IMR-90 (cell line): Measurements from ENCODE around the gene MUSTN1. TPM values are rescaled to one million over a fixed set of nuclear protein-coding genes. Genes with fewer than 3 reads are reported as not detected.

Source experiments
- ATAC-seq: fragments of 200-7000 bp; cut with Tn5 transposase; 2 replicates; pipeline ENCODE4 v1.9.1; 2020; ENCODE audit warnings: low read depth, mild to moderate bottlenecking, moderate library complexity
- BruUV-seq: library from RNA; stranded (reverse); fragments of 400-500 nt; replicated peaks from 2 replicates; lab custom pipeline; 2021; lab: Mats Ljungman, UMichigan
- CTCF ChIA-PET: fragments of 300-600 bp; formaldehyde crosslinking; extraction: SDS; loops from one replicate; lab custom pipeline; 2021; ENCODE audit warnings: antibody characterized with exemption; lab: Yijun Ruan, JAX
- POLR2A ChIA-PET: fragments of 300-600 bp; sonication (Branson Sonifier 250); formaldehyde crosslinking; loops from one replicate; lab custom pipeline; 2022; ENCODE audit warnings: antibody characterized with exemption; ENCODE audit not compliant: unreplicated experiment; lab: Charles Lee
- DNase-seq: peaks from one replicate; pipeline ENCODE4 v3.0.0; 2013
- H2AFZ ChIP-seq: replicated peaks from 2 replicates; pipeline ENCODE3; 2013; ENCODE audit warnings: low read length, mild to moderate bottlenecking; ENCODE audit not compliant: poor library complexity
- H2AK5ac ChIP-seq: 2 replicates; pipeline ENCODE4 v1.6.1; 2013; ENCODE audit warnings: low read depth, low read length, inconsistent platforms
- H2AK9ac ChIP-seq: replicated peaks from 2 replicates; pipeline ENCODE3; 2013; ENCODE audit warnings: mild to moderate bottlenecking, low read depth, low read length, moderate library complexity; ENCODE audit not compliant: poor library complexity
- H2BK120ac ChIP-seq: 2 replicates; pipeline ENCODE4 v1.6.1; 2013; ENCODE audit warnings: low read depth, low read length, inconsistent platforms
- H2BK15ac ChIP-seq: 3 replicates; pipeline ENCODE4 v1.6.1; 2013; ENCODE audit warnings: low read depth, low read length, inconsistent platforms
- H2BK20ac ChIP-seq: 2 replicates; pipeline ENCODE4 v1.6.1; 2013; ENCODE audit warnings: low read depth, mild to moderate bottlenecking, inconsistent platforms, low read length, moderate library complexity
- H2BK5ac ChIP-seq: 2 replicates; pipeline ENCODE4 v1.6.1; 2013; ENCODE audit warnings: mild to moderate bottlenecking, low read depth, low read length, inconsistent platforms; ENCODE audit not compliant: poor library complexity, severe bottlenecking
- H3K14ac ChIP-seq: replicated peaks from 2 replicates; pipeline ENCODE4 v1.6.1; 2013; ENCODE audit warnings: low read depth, low read length, inconsistent platforms
- H3K18ac ChIP-seq: 2 replicates; pipeline ENCODE4 v1.6.1; 2013; ENCODE audit warnings: low read depth, low read length, control low read depth
- H3K23ac ChIP-seq: 2 replicates; pipeline ENCODE4 v1.6.1; 2013; ENCODE audit warnings: low read depth, low read length, inconsistent platforms
- H3K27ac ChIP-seq: 2 replicates; pipeline ENCODE4 v1.5.1; 2013; ENCODE audit warnings: mild to moderate bottlenecking, control low read depth, low read length; ENCODE audit not compliant: insufficient read depth
- H3K27me3 ChIP-seq: 2 replicates; pipeline ENCODE4 v1.6.1; 2013; ENCODE audit warnings: low read length; ENCODE audit not compliant: control insufficient read depth, insufficient read depth
- H3K36me3 ChIP-seq: 2 replicates; pipeline ENCODE4 v1.6.1; 2013; ENCODE audit warnings: low read length, mixed read lengths; ENCODE audit not compliant: control insufficient read depth, insufficient read depth
- H3K4ac ChIP-seq: 2 replicates; pipeline ENCODE4 v1.6.1; 2013; ENCODE audit warnings: low read depth, low read length, inconsistent platforms
- H3K4me1 ChIP-seq: 2 replicates; pipeline ENCODE4 v1.6.1; 2013; ENCODE audit warnings: low read length, mixed read lengths; ENCODE audit not compliant: control insufficient read depth, insufficient read depth
- H3K4me2 ChIP-seq: 2 replicates; pipeline ENCODE4 v1.6.1; 2013; ENCODE audit warnings: low read depth, mild to moderate bottlenecking, control low read depth, low read length, moderate library complexity
- H3K4me3 ChIP-seq: 2 replicates; pipeline ENCODE4 v1.5.1; 2013; ENCODE audit warnings: low read depth, mild to moderate bottlenecking, control low read depth, low read length, moderate library complexity; ENCODE audit not compliant: insufficient read depth
- H3K56ac ChIP-seq: 2 replicates; pipeline ENCODE4 v1.6.1; 2013; ENCODE audit warnings: low read length, inconsistent platforms; ENCODE audit not compliant: insufficient read depth; ENCODE audit errors: extremely low read depth
- H3K79me1 ChIP-seq, 2 experiments: 2 replicates each; pipeline ENCODE4 v1.6.1; 2013; ENCODE audit warnings: low read length in 2 of 2, inconsistent platforms in 1 of 2, low read depth in 1 of 2
- H3K9ac ChIP-seq: 2 replicates; pipeline ENCODE4 v1.6.1; 2013; ENCODE audit warnings: low read depth, low read length, control low read depth
- H3K9me1 ChIP-seq: 2 replicates; pipeline ENCODE4 v1.6.1; 2013; ENCODE audit warnings: low read length, inconsistent platforms; ENCODE audit not compliant: insufficient read depth
- H3K9me3 ChIP-seq: 2 replicates; pipeline ENCODE4 v1.6.1; 2013; ENCODE audit warnings: low read length; ENCODE audit not compliant: control insufficient read depth, insufficient read depth
- H4K20me1 ChIP-seq: 2 replicates; pipeline ENCODE4 v1.6.1; 2013; ENCODE audit warnings: low read length, inconsistent platforms; ENCODE audit not compliant: insufficient read depth
- H4K5ac ChIP-seq: 2 replicates; pipeline ENCODE4 v1.6.1; 2013; ENCODE audit warnings: mild to moderate bottlenecking, low read depth, low read length, control low read depth
- H4K8ac ChIP-seq, 2 experiments: 2 replicates each; pipeline ENCODE4 v1.6.1; 2013; ENCODE audit warnings: low read depth in 2 of 2, low read length in 2 of 2, control low read depth in 1 of 2, inconsistent platforms in 1 of 2
- H4K91ac ChIP-seq: 2 replicates; pipeline ENCODE4 v1.6.1; 2013; ENCODE audit warnings: low read depth, low read length, inconsistent platforms; ENCODE audit not compliant: insufficient read depth
- RCOR1 ChIP-seq: IDR thresholded peaks from 2 replicates; pipeline ENCODE4 v1.6.1; 2012; ENCODE audit warnings: mild to moderate bottlenecking, low read length, improper control_type of control experiment; ENCODE audit not compliant: insufficient replicate concordance
- WGBS, 2 experiments: methylation state at CpG; one replicate each; pipeline versions ENCODE4 v1.1.5 to v1.1.7; 2013; ENCODE audit warnings: missing lambda C conversion rate in 2 of 2; ENCODE audit not compliant: insufficient read length in 1 of 2; ENCODE audit errors: extremely low coverage in 2 of 2; 5-methylcytosine and 5-hydroxymethylcytosine counted together
- dilution Hi-C: fragments of 300-500 bp; cut with HindIII; formaldehyde crosslinking; loops from one replicate; pipeline ENCODE4 v1.14.3; 2018; ENCODE audit warnings: low sequenced_read_pairs; ENCODE audit not compliant: unreplicated experiment
- in situ Hi-C: fragments of 300-500 bp; cut with MboI; formaldehyde crosslinking; loops from 3 replicates; pipeline ENCODE4 v1.14.3; 2019; ENCODE audit warnings: low sequenced_read_pairs, inconsistent platforms, mixed read lengths
- intact Hi-C: fragments of 100-400 bp; cut with micrococcal nuclease; formaldehyde crosslinking; loops from 2 replicates; pipeline ENCODE4 v1.10.0; 2022
- polyA plus RNA-seq, 3 experiments: library from polyadenylated mRNA; depleted of rRNA; stranded (reverse); fragments of >200 nt; gene quantifications; 2 replicates each; pipeline ENCODE4 v1.2.3, GENCODE V29; 2012; ENCODE audit warnings: low replicate concordance in 1 of 3
- total RNA-seq: library from RNA; depleted of rRNA; stranded (reverse); fragments of >200 nt; gene quantifications from 2 replicates; pipeline ENCODE4 v1.2.3, GENCODE V29; 2012

Gene MUSTN1
- total and polyA plus RNA-seq, 2 of the 4 experiments (the other 2 are of a cell fraction): not detected

DNA sequence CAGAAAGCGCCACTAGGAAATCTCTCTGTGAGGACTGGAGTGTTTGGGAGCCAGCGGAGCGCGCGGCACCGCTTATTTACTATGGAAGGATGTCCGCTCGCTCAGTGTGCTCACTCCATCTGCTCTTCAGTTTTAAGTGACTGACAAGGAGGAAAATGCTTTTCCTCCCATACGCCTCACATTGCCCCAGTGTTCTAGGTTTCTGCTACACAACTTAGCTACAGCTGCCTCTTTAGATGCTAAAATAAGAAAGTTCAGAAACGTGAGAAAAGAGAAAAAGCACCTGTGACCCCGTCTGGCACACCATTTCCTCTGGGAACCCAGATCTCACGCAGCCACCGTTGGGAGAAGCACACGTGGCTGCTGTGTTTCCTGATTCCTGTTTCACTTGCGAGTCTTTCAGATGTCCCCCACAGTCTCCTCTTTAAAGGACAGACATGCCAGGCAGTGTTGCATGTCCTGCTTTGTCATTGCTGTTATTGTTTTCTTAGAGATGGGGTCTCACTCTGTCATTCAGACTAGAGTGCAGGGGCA lies 11.7 kb upstream of the MUSTN1 start:
- no peaks in the 10 kb centered on the region; the same call in none of the 2 replicates for H4K20me1 ChIP-seq
- no peak overlapping the region for H2BK15ac ChIP-seq
- 93% methylated on average over 6 of the region's 15 CpGs; no CpG with 5 or more reads in 1 of the 2 experiments for WGBS, 2 experiments
- H3K18ac ChIP-seq: no peak overlapping the region
- POLR2A ChIA-PET: no interaction called here
- no peak overlapping the region for H2AK9ac ChIP-seq
- no peaks in the 10 kb centered on the region for H3K27me3 ChIP-seq
- dilution Hi-C loops (no loop called here), in situ Hi-C loops (no loop called here), intact Hi-C loops (no loop called here)
- H3K14ac ChIP-seq: no peak overlapping the region
- H2BK5ac ChIP-seq: no peak overlapping the region
- H3K23ac ChIP-seq: no peak overlapping the region
- no peaks in the 10 kb centered on the region for H3K9me3 ChIP-seq
- peaks cover 2% of the 10 kb centered on the region; the same call in 1 of the 2 replicates for H3K9me1 ChIP-seq
- no peak overlapping the region for H4K91ac ChIP-seq
- ATAC-seq (no peak), DNase-seq (no peak)
- H3K4me2 ChIP-seq: no peak overlapping the region
- no peak for TF ChIP-seq RCOR1
- no peaks in the 10 kb centered on the region; a peak in 1 of 4 replicates for H3K79me1 ChIP-seq
- H3K4me1 ChIP-seq: peaks cover 9% of the 10 kb centered on the region; the same call in 1 of the 2 replicates
- H3K9ac ChIP-seq: no peak overlapping the region
- no peak overlapping the region for H3K4me3 ChIP-seq
- H3K4ac ChIP-seq: no peak overlapping the region
- no peak overlapping the region for H2BK120ac ChIP-seq
- H2BK20ac ChIP-seq: no peak overlapping the region
- BruUV-seq: no TSS peak
- H3K27ac ChIP-seq: no peak overlapping the region
- no peak overlapping the region for H2AK5ac ChIP-seq
- CTCF ChIA-PET: no interaction called here
- H2AFZ ChIP-seq: peak overlapping the region; percentile 5
- H4K8ac ChIP-seq: no peak overlapping the region
- no peak overlapping the region for H3K56ac ChIP-seq
- peaks cover 21% of the 10 kb centered on the region for H3K36me3 ChIP-seq
- H4K5ac ChIP-seq: no peak overlapping the region
